ENCODE data around the gene MAMDC4.

Gene MAMDC4

DNA sequence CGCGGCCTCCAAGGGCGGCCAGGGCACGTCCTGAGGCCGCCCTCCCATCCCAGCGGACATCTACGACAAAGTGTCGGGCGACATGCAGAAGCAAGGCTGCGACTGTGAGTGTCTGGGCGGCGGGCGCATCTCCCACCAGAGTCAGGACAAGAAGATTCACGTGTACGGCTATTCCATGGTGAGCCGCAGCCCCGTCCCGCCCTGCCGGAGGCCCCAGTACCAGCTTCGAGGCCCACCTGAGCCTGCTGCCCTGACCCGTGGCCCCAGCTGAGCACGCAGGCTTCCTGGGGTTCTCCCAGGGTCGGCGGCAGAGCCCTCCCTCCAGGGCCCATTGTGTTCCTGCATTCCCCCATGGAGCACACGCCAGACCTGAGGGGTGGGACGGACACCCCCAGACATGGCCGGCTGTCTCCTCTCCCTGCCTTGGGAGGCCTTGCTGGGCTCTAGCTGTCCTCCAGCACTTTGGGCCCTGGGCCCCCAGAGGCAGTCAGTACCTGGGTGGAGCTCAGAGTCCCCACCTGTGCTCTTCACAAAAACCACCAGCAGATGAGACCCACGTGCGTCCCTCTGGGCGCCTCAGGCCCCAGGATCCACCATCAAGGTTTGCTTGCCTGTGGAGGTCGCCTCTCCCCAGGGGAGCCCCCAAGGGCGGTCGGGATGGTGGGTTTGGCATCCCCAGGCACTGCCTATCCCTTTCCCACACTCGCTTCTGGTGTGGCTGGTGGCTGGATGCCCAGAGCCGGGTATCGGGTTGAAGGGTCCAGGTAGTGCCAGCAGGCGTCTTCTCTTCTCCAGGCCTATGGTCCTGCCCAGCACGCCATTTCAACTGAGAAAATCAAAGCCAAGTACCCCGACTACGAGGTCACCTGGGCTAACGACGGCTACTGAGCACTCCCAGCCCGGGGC is 1.9 kb upstream of the MAMDC4 start:
- no peak for DNase-seq (ENCODE audit: low spot score)

DNA sequence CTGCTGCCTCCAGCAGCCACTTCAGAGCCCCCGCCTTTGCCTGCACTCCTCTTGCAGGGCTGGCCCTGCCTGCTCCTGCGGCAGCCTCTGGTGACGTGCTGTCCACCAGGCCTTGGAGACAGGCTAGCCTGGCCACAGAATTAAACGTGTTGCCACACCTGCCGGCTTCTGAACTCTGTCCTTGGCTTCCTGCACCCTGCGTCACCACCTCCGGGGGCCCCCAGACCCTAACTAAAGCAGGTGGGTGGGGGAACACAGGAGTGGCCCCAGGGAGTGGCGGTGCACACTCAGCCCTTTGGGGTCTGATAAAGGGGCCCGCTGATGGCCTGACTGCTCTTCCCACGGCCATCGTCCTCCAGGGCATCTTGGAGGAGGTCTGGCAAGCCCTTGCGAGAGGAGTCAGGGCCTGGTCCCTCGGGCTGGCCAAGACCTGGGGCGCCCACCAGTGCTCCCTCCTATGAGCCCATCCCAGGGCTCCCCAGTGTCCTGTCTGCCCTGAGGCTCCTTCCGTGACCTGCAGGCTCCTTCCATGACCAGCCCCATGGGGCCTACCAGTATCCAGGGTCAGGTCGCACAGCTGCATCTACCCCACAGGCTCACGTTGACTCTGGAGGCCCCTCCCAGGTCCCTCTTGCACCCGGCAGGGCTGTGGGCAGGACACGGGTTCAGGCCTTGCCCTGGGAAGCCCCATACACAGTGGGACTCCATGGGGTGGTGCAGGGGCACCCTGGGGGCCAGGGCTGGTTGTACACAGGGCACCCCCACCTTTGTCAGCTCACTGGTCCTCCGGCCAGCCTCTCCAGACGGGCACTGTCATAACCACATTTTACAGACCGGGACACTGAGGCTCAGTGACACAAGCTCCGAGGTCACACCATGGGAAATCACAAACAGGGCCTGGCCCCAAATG is 1.0 kb upstream of the MAMDC4 start:
- DNase-seq (ENCODE audit: low spot score) = no peak

DNA sequence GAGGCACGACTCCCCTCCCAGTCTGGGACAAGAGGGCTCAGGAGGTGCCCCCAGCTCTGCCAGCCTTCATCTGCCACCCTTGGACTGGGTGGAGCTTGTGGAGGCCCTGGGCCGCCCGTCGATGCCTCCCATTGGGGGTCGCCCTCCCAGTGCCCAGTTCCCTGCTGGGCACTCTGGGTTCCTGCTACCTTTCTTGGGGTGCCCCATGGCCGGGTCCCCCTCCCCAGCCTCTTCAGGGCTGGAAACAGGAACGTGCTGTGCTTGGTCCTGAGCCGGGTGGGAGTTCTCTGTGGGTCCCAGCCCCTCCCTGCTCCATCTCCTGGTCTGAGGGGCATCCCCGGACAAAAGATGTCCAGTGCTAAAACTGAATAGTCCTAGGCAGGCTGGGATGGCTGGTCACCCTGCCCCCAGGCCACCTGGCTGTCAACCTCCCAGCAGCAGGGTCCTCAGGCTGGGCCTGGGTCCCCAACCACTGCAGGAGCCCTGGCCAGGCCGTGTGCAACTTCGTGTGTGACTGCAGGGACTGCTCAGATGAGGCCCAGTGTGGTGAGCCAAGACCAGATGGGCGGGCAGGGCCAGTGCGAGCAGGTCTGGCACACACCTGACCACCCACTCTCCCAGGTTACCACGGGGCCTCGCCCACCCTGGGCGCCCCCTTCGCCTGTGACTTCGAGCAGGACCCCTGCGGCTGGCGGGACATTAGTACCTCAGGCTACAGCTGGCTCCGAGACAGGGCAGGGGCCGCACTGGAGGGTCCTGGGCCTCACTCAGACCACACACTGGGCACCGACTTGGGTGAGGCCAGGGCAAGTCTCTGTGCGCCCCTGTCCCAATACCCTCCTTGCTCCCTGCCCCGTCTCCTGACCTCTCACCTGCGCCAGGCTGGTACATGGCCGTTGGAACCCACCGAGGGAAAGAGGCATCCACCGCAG is 784 bp downstream of the MAMDC4 start:
- DNase-seq (ENCODE audit: low spot score) = no peak

DNA sequence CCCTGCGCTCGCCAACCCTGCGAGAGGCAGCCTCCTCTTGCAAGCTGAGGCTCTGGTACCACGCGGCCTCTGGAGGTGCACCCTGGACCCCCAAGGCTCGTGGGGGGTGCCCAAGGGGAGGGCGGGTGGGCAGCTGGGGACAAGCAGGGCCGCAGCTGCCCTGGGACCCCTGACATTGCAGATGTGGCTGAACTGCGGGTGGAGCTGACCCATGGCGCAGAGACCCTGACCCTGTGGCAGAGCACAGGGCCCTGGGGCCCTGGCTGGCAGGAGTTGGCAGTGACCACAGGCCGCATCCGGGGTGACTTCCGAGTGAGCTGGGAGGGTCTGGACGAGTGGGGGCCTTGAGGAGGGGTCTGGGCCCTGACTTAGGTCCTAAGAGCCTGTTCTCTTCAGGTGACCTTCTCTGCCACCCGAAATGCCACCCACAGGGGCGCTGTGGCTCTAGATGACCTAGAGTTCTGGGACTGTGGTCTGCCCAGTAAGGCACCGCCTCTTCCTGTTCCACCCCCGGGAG is 1.5 kb downstream of the MAMDC4 start:
- no peak for DNase-seq (ENCODE audit: low spot score)

DNA sequence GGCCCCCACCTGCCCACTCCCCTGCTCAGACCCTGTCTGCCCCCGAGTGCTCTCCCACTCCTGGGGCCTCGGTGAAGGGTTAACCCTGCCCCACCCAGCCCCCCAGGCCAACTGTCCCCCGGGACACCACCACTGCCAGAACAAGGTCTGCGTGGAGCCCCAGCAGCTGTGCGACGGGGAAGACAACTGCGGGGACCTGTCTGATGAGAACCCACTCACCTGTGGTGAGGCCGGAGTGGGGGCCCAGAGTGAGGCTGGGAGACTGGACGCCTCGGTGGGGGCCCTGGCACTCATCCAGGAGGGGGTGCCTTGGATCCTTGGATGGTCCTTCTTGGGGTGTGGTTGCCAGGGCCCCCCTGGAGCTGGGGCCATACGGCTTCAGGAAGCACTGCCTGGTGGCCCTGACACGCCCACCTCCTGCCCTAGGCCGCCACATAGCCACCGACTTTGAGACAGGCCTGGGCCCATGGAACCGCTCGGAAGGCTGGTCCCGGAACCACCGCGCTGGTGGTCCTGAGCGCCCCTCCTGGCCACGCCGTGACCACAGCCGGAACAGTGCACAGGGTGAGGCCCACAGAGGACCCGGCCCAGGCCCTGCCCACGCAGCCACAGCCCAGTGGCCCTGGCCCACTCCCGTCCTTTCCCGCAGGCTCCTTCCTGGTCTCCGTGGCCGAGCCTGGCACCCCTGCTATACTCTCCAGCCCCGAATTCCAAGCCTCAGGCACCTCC is 2.1 kb downstream of the MAMDC4 start:
- DNase-seq (ENCODE audit: low spot score) = no peak

DNA sequence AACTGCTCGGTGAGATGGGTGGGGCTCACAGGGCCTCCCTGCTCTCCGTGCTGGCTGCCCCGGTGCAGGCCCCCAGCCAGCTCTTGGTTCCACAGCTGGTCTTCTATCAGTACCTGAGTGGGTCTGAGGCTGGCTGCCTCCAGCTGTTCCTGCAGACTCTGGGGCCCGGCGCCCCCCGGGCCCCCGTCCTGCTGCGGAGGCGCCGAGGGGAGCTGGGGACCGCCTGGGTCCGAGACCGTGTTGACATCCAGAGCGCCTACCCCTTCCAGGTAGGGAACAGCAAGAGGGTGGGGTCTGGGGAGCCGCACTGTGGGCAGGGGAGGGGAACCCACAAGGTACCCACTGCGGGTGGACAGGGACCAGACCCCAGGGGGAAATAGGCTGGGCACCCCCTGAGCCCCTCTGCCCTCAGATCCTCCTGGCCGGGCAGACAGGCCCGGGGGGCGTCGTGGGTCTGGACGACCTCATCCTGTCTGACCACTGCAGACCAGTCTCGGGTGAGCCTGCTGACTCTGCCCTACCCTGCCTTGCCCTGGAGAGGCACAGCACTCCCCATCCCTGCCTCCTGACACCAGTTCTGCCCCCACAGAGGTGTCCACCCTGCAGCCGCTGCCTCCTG is 2.8 kb downstream of the MAMDC4 start:
- no peak for DNase-seq (ENCODE audit: low spot score)

DNA sequence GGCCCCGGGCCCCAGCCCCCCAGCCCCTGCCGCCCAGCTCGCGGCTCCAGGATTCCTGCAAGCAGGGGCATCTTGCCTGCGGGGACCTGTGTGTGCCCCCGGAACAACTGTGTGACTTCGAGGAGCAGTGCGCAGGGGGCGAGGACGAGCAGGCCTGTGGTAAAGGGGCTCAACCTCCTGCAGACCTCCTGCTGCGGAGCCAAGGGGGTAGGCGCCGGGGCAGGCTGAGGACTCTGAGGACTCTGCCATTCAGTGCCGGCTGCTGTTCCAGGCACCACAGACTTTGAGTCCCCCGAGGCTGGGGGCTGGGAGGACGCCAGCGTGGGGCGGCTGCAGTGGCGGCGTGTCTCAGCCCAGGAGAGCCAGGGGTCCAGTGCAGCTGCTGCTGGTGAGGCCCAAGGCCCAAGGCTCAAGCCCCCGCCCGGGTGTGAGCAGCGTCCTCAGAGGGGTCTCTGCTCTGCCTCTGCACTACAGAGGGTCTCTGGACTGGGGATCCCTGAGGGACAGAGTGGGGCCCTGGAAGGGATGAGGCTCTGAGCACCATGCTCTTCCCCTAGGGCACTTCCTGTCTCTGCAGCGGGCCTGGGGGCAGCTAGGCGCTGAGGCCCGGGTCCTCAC is 3.4 kb downstream of the MAMDC4 start:
- DNase-seq (ENCODE audit: low spot score) = no peak

DNA sequence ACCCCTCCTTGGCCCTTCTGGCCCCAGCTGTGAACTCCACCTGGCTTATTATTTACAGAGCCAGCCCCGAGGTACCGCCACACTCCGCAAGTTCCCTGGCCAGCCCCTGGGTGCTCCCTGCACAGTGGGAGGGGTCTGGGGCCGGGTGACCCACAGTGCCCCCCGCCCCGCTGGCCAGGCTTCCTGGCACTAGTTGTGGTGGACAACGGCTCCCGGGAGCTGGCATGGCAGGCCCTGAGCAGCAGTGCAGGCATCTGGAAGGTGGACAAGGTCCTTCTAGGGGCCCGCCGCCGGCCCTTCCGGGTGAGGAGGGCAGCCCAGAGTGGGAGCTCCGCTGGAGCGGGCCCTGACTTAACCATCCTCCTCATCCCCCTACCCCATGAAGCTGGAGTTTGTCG is 3.9 kb downstream of the MAMDC4 start:
- no peak for DNase-seq (ENCODE audit: low spot score)

DNA sequence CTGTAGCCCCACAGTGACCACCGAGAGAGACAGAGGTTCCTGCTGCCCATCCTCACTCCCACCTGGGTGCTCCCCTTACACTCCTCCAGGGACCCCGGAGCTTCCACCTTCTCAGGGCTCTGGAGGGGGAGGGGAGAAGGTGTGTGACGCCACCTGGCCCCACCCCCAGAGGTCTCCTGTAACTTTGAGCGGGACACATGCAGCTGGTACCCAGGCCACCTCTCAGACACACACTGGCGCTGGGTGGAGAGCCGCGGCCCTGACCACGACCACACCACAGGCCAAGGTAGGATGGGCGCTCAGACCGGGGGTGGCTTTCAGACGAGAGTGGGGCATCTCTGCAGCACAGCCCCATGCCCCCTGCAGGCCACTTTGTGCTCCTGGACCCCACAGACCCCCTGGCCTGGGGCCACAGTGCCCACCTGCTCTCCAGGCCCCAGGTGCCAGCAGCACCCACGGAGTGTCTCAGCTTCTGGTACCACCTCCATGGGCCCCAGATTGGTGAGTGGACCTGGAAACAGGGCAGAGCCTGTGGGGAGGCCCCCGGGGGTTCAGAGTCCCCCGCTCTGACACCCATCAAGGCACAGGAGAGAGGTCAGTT is 4.5 kb downstream of the MAMDC4 start:
- no peak for DNase-seq (ENCODE audit: low spot score)

DNA sequence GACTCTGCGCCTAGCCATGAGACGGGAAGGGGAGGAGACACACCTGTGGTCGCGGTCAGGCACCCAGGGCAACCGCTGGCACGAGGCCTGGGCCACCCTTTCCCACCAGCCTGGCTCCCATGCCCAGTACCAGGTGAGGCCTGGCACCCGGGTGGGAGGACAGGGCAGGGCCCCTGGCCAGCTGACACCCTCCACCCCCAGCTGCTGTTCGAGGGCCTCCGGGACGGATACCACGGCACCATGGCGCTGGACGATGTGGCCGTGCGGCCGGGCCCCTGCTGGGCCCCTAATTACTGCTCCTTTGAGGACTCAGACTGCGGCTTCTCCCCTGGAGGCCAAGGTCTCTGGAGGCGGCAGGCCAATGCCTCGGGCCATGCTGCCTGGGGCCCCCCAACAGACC is 5.0 kb downstream of the MAMDC4 start:
- no peak for DNase-seq (ENCODE audit: low spot score)

DNA sequence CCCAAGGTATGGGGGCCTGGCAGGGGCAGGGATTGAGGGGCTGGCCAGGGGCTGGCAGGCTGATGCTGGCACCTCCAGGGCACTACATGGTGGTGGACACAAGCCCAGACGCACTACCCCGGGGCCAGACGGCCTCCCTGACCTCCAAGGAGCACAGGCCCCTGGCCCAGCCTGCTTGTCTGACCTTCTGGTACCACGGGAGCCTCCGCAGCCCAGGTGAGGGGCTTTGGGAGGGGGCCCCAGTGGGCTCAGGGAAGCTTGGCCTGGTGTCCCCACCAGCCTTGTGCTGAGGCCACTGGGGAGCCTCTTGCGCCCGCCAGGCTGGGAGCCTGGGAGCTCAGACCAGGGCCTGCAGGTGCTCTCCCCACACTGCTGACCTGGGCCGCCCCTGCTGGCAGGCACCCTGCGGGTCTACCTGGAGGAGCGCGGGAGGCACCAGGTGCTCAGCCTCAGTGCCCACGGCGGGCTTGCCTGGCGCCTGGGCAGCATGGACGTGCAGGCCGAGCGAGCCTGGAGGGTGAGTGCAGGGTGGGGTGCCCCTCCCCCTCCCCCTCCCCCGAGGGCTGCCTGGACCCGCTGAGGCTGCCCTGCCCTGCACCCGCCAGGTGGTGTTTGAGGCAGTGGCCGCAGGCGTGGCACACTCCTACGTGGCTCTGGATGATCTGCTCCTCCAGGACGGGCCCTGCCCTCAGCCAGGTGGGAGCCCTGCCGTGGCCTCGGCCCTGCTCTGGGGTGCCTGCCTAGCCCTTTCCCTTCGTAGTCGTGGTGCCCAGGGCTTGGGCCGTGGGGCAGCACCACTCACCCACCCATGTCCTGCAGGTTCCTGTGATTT is 5.7 kb downstream of the MAMDC4 start:
- DNase-seq (ENCODE audit: low spot score) = no peak

DNA sequence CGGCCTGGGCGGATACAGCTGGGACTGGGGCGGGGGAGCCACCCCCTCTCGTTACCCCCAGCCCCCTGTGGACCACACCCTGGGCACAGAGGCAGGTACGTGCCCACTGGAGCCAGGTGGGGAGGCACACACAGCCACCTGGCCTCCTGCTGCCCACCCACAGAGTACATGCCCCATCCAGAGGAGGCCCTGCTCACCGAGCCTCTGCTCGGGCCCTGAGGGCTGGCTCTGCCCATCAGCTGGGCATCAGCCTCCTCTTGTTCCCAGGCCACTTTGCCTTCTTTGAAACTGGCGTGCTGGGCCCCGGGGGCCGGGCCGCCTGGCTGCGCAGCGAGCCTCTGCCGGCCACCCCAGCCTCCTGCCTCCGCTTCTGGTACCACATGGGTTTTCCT is 6.3 kb downstream of the MAMDC4 start:
- no peak for DNase-seq (ENCODE audit: low spot score)

DNA sequence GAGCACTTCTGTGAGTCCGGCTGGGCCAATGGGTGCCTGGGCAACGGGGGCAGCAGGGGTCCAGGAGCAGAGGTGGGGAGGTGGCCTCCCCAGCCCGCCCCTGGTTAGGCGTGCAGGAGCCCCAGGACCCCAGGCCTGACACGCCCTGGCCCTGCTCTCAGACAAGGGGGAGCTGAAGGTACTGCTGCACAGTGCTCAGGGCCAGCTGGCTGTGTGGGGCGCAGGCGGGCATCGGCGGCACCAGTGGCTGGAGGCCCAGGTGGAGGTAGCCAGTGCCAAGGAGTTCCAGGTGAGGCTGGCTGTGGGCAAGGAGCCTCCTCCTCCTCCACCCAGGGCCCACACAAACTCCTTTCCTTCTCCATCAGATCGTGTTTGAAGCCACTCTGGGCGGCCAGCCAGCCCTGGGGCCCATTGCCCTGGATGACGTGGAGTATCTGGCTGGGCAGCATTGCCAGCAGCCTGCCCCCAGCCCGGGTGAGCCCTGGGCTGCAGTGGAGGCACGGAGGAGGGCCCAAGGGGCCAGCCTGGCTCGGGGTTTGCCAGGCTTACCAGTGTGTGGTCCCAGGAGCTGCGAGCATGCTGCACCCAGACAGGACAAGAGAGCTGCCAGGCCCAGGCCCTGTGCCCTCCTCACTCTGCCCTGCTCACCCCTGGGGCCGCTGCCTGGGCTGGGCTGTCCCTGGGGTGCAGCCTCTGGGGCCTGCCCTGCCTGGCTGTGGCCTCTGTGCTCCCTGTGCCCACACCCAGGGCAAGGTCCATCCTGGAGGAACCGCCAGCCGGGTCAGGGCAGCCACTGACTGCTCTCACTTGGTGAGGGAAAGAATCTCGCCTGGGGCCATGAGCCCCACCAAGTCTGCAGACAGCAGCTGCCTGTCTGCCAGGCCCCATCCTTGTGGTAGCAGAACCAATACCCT is 7.0 kb downstream of the MAMDC4 start:
- DNase-seq (ENCODE audit: low spot score) = peak; percentile 60

DNA sequence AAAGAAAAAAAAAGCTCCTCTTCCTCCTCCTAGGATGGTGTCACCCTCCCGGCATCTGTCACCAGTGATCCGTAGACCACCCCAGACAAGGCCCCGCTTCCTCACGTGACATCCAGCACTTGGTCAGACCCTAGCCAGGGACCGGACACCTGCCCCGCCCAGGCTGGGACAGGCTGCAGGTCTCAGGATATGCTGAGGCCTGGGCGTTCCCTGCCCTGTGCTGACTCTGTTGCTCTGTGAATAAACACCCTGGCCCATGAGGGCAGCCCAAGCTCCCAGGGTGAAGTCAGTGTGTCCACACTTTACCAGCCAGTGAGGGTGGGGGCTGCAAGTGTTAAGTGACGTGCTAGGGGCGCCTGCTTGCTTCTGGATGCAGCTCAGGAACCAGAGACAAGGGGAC is 8.4 kb downstream of the MAMDC4 start:
- DNase-seq (ENCODE audit: low spot score) = no peak

DNA sequence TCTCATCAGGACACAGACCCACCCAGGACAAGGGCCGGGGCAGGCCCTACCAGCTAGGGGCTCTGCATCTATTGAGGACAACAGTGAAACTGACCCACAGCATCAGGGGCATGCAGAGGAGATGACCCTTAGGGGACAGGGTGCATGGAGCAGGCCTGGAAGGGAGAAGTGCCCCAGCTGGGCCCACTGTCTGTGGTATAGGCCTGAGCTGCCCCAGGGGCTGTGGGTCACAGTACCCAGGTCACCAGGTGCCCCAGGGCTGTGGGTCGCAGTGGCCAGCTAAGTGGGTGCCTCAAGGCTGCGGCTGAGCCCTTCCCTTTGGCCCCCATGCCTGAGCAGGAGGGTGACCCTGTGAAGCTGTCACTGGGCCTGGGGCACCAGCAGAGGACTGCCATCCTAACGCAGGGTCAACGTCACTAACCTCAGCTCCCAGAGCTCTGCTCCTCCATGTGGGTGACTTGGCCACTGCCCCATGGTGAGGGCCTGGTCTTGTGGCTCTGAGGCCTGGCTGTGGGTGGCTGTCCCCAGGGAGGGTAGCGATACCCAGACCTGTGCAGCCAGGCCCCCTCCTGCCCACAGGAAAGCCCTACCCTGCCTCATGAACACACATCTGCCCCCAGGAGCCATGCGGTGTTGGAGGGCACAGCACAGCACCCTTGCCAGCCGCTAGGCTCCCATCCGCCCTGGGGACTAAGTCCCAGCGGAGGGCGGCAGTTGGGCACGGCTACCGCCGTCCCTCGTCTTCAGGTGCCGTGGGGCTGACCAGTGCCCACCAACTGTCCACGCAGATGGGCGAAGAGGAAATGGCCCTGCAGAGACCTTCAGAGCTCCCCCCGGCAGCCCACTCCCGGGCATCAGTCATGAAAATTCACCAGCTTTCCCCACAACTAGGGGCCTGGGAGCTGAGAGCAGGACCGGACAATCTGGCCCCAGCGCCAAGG is 9.1 kb downstream of the MAMDC4 start:
- no peak for DNase-seq (ENCODE audit: low spot score)

DNA sequence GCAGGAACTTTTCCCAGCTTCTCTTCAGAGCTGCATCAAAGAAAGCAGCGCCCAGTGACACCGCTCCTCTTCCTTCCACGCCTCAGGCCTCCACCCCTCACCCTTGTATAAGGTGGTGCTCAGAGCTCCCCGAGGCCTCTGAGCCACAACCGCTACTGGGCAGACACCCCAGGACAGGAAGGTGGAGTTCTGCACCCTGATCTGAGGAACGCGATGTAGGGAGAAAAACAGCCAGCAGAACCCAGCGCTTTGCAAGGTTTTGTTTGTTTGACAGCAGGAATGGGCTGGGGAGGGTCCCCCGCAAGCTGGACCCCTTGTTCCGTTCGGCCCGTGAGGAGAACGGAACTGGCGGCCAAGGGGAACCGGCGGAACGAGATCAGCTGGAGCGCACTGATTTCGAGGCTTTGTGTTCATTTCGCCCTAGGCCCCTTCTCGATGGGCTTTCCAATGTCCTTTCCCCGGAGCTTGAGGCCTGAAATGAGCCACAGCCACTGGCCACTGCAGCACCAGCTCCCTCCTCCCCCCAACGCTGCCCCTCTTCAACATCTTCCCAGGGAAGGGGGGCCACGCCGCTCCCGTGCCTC is 9.8 kb downstream of the MAMDC4 start:
- DNase-seq (ENCODE audit: low spot score) = no peak
